Measurements from ENCODE around the gene ATXN1. TPM values are rescaled to one million over a fixed set of nuclear protein-coding genes. Genes with fewer than 3 reads are reported as not detected.
A peak's percentile ranks its signal among the peaks of the same experiment; 100 is the strongest.

The ATXN1 gene
- total and polyA plus RNA-seq, 2 of the 13 experiments (the other 11 are each of a cell fraction or from before 2014, with no cell fraction given): 20.7 to 39.5 TPM

- TF ChIP-seq ARID4A (CRISPR knock-in tag; IDR thresholded peaks at IDR 0.05; ENCODE audit: borderline replicate concordance) (peak; percentile 81), FOSL2 (CRISPR knock-in tag; IDR thresholded peaks at IDR 0.05) (peak; percentile 68), ZNF546 (CRISPR knock-in tag; conservative IDR thresholded peaks at IDR 0.05) (peak; percentile 80; the same call in 1 of the 2 replicates), ZNF382 (CRISPR knock-in tag; IDR thresholded peaks at IDR 0.05; ENCODE audit: borderline replicate concordance) (no peak), ZNF570 (CRISPR knock-in tag; IDR thresholded peaks at IDR 0.05; ENCODE audit: borderline replicate concordance) (no peak), ZBTB7B (CRISPR knock-in tag; IDR thresholded peaks at IDR 0.05) (peak; percentile 93), NCOR1 (IDR thresholded peaks at IDR 0.05; ENCODE audit: borderline replicate concordance, low read length) (peak; percentile 67), MED1 (CRISPR knock-in tag; IDR thresholded peaks at IDR 0.05) (peak; percentile 65), TMF1 (CRISPR knock-in tag; IDR thresholded peaks at IDR 0.05; ENCODE audit: low read depth) (peak; percentile 54; the same call in 1 of the 2 replicates), ZNF788 (CRISPR knock-in tag; IDR thresholded peaks at IDR 0.05; ENCODE audit: borderline replicate concordance) (peak; percentile 75), ZNF510 (CRISPR knock-in tag; IDR thresholded peaks at IDR 0.05; ENCODE audit: low read depth) (no peak), PAX8 (CRISPR knock-in tag; IDR thresholded peaks at IDR 0.05; ENCODE audit: borderline replicate concordance) (peak; percentile 56; the same call in 1 of the 2 replicates), ZFX (CRISPR knock-in tag; IDR thresholded peaks at IDR 0.05; ENCODE audit: low read depth) (peak; percentile 59; the same call in 1 of the 2 replicates), PATZ1 (CRISPR knock-in tag; IDR thresholded peaks at IDR 0.05) (peak; percentile 90), BCL3 (CRISPR knock-in tag; IDR thresholded peaks at IDR 0.05) (peak; percentile 89), HOXA3 (CRISPR knock-in tag; IDR thresholded peaks at IDR 0.05) (peak; percentile 82), MZF1 (CRISPR knock-in tag; IDR thresholded peaks at IDR 0.05; ENCODE audit: borderline replicate concordance) (no peak), SKI (IDR thresholded peaks at IDR 0.05; ENCODE audit: partially characterized antibody) (peak; percentile 83), PHF8 (CRISPR knock-in tag; IDR thresholded peaks at IDR 0.05) (peak; percentile 60; the same call in 1 of the 2 replicates), IRF2 (CRISPR knock-in tag; IDR thresholded peaks at IDR 0.05) (peak; percentile 65), SRSF1 (optimal IDR thresholded peaks at IDR 0.05; ENCODE audit: low read depth, low read length) (peak; percentile 52), ZNF563 (CRISPR knock-in tag; IDR thresholded peaks at IDR 0.05) (peak; percentile 38; the same call in 1 of the 2 replicates), ZNF446 (CRISPR knock-in tag; IDR thresholded peaks at IDR 0.05) (0 out of 2 replicates have a peak, but pooled peaks have one; percentile 73)
Measured at GRCh38 chr6:16761471-16762267, 409 bp upstream of the ATXN1 start (continued).
